GM19372 (cell line): Measurements from ENCODE around the gene GSTM2.
"Not testable (repeated sequence)": the region's sequence is repeated elsewhere in the genome, so short reads cannot be mapped to it uniquely, and the experiment has no call there.

Experiments
- ATAC-seq: cut with Tn5 transposase; IDR thresholded peaks from one replicate; pipeline ENCODE4 v1.9.1; 2021; ENCODE audit warnings: mild to moderate bottlenecking, low read depth, moderate library complexity; ENCODE audit not compliant: unreplicated experiment

Gene GSTM2

GRCh38 chr1:109711593-109712320 lies 43.9 kb downstream of the GSTM2 start, which contains the start of gene GSTM5:
TSS of gene GSTM5 (plus strand) at chr1:109712251. CDS start at chr1:109712313, 62 bp downstream.
- not testable (repeated sequence) for ATAC-seq

GRCh38 chr1:109712321-109712864 lies 44.5 kb downstream of the GSTM2 start:
- ATAC-seq, result no peak

- ATAC-seq, result no peak
Observed at GRCh38 chr1:109713636-109714035, 45.8 kb downstream of the GSTM2 start.

GRCh38 chr1:109714661-109715372 lies 47.0 kb downstream of the GSTM2 start:
- ATAC-seq, result no peak

GRCh38 chr1:109716121-109716520 lies 48.3 kb downstream of the GSTM2 start:
- no peak for ATAC-seq

GRCh38 chr1:109716570-109717090 lies 48.8 kb downstream of the GSTM2 start:
- ATAC-seq, result no peak

GRCh38 chr1:109717729-109718128 lies 49.9 kb downstream of the GSTM2 start:
- ATAC-seq, result no peak

GRCh38 chr1:109718495-109718894 lies 50.6 kb downstream of the GSTM2 start:
- ATAC-seq, result no peak

GRCh38 chr1:109719337-109719837 lies 51.5 kb downstream of the GSTM2 start:
- ATAC-seq, result no peak

- no peak for ATAC-seq
Observed at GRCh38 chr1:109721042-109721441, 53.2 kb downstream of the GSTM2 start.

GRCh38 chr1:109721971-109722370 lies 54.1 kb downstream of the GSTM2 start:
- ATAC-seq, result no peak

GRCh38 chr1:109722908-109723691 lies 55.2 kb downstream of the GSTM2 start:
- ATAC-seq, result no peak
